ENCODE results near the gene TBC1D22A.

TBC1D22A gene

GRCh38 chr22:47195484-47196165, 433.2 kb downstream of the TBC1D22A start:
- TF ChIP-seq ZNF8 (CRISPR knock-in tag; IDR thresholded peaks at IDR 0.05): no peak
- no peak for TF ChIP-seq CSRNP3 (CRISPR knock-in tag; IDR thresholded peaks at IDR 0.05)
- TF ChIP-seq ARNTL (CRISPR knock-in tag; IDR thresholded peaks at IDR 0.05; ENCODE audit: borderline replicate concordance, low read depth): no peak
- TF ChIP-seq ZC3H10 (CRISPR knock-in tag; IDR thresholded peaks at IDR 0.05): no peak
- TF ChIP-seq ZNF565 (CRISPR knock-in tag; conservative IDR thresholded peaks at IDR 0.05; ENCODE audit: low read depth): no peak
- no peak for TF ChIP-seq OSR1 (CRISPR knock-in tag; IDR thresholded peaks at IDR 0.05)
- TF ChIP-seq GLIS3 (CRISPR knock-in tag; IDR thresholded peaks at IDR 0.05): no peak
- TF ChIP-seq TOX (CRISPR knock-in tag; IDR thresholded peaks at IDR 0.05; ENCODE audit: borderline replicate concordance): no peak
- no peak for TF ChIP-seq CREB5 (CRISPR knock-in tag; IDR thresholded peaks at IDR 0.05; ENCODE audit: low read depth)
- TF ChIP-seq RARB (CRISPR knock-in tag; IDR thresholded peaks at IDR 0.05): no peak
- no peak for TF ChIP-seq SNAI2 (CRISPR knock-in tag; IDR thresholded peaks at IDR 0.05)
- no peak for TF ChIP-seq CSDC2 (CRISPR knock-in tag; IDR thresholded peaks at IDR 0.05)
- ATAC-seq: no peak

- TF ChIP-seq PPARA (CRISPR knock-in tag; IDR thresholded peaks at IDR 0.05; ENCODE audit: borderline replicate concordance) (no peak), SNAI2 (CRISPR knock-in tag; IDR thresholded peaks at IDR 0.05) (no peak), PATZ1 (CRISPR knock-in tag; IDR thresholded peaks at IDR 0.05; ENCODE audit: borderline replicate concordance) (no peak), ISL1 (CRISPR knock-in tag; IDR thresholded peaks at IDR 0.05) (no peak), ZNF8 (CRISPR knock-in tag; IDR thresholded peaks at IDR 0.05) (no peak), TCF4 (CRISPR knock-in tag; IDR thresholded peaks at IDR 0.05; ENCODE audit: borderline replicate concordance) (no peak), CREB5 (CRISPR knock-in tag; IDR thresholded peaks at IDR 0.05; ENCODE audit: low read depth) (no peak), GLIS3 (CRISPR knock-in tag; IDR thresholded peaks at IDR 0.05) (no peak), ZNF70 (CRISPR knock-in tag; IDR thresholded peaks at IDR 0.05) (no peak), BACH2 (CRISPR knock-in tag; IDR thresholded peaks at IDR 0.05; ENCODE audit: borderline replicate concordance) (no peak), ZC3H10 (CRISPR knock-in tag; IDR thresholded peaks at IDR 0.05) (no peak)
- no peak for ATAC-seq
These were observed 433.9 kb downstream of the TBC1D22A start for GRCh38 chr22:47196166-47196849.

- ATAC-seq: no peak
- TF ChIP-seq RARB (CRISPR knock-in tag; IDR thresholded peaks at IDR 0.05): no peak
- TF ChIP-seq ZNF70 (CRISPR knock-in tag; IDR thresholded peaks at IDR 0.05): no peak
- no peak for TF ChIP-seq CREB5 (CRISPR knock-in tag; IDR thresholded peaks at IDR 0.05; ENCODE audit: low read depth)
- TF ChIP-seq GLIS3 (CRISPR knock-in tag; IDR thresholded peaks at IDR 0.05): no peak
- no peak for TF ChIP-seq PATZ1 (CRISPR knock-in tag; IDR thresholded peaks at IDR 0.05; ENCODE audit: borderline replicate concordance)
- no peak for TF ChIP-seq TSHZ2 (CRISPR knock-in tag; IDR thresholded peaks at IDR 0.05)
- no peak for TF ChIP-seq OSR1 (CRISPR knock-in tag; IDR thresholded peaks at IDR 0.05)
- TF ChIP-seq ARNTL (CRISPR knock-in tag; IDR thresholded peaks at IDR 0.05; ENCODE audit: borderline replicate concordance, low read depth): no peak
- no peak for TF ChIP-seq ZFP3 (CRISPR knock-in tag; IDR thresholded peaks at IDR 0.05)
These were observed 434.7 kb downstream of the TBC1D22A start for GRCh38 chr22:47196881-47197772.
